Stimulated activated CD8-positive, alpha-beta memory T cell treated with anti-CD3 and anti-CD28 coated beads, Interleukin-7, amount 100 ng/mL, for 1 hour (primary cell): ENCODE data around the gene MANSC1.
A peak's percentile ranks its signal among the peaks of the same experiment; 100 is the strongest.

Experiments used
- DNase-seq, 2 donors: peaks; one replicate each; pipeline ENCODE4 v3.0.0-alpha.2; 2020; ENCODE audit warnings: low read depth in 2 of 2

MANSC1 gene

DNA sequence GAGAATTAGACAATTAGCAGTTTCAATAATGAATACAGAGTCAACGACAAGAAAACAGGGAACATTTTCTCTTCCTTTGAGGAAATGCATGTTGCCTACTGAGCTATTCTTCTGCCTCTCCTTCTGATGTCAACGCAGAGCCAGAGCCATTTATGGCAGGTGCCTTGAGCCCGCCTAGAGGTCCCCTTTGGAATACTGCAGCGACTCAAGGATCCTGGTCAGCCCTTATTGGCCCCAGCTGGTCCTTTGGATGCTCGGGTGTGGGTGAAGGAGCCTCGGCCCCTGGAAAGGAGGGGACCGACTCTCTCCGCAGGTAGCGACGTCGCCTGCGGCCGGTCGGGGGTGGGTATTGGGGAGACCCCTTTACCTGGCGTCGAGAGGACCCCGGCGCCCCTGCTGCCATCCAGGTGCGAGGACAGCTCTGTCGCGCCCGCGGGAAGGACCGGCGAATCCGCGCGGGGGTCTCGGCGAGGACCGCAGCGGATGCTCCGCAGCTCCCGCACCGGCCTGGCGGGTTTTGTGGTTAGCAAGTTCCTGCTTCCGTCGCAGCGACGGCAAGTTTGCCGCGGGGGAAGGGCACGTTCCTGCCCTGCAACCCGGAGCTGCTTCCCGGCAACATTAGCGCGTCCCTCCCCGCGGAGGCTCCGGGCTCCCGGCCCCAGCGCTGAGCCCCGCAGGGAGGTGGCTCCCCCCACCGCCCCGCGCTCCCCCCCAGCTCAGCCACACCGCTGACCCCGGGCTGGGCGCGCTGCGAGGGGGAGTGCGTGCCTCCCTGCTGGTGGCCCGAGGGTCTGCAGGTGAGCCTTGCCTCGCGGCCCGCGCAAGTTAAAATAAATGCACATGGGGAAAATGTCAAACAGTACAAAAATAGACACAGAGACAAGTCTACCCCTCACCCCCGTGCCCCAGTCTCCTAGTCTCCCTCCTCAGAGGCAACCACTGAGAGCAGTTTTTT is at the start of gene MANSC1:
TSS of gene MANSC1 (minus strand) at position 532 of the 955 bp plus-strand sequence. CDS start 6,928 bp downstream, outside the sequence.
- DNase-seq: peak in 1 of 2 donors; percentile 2

DNA sequence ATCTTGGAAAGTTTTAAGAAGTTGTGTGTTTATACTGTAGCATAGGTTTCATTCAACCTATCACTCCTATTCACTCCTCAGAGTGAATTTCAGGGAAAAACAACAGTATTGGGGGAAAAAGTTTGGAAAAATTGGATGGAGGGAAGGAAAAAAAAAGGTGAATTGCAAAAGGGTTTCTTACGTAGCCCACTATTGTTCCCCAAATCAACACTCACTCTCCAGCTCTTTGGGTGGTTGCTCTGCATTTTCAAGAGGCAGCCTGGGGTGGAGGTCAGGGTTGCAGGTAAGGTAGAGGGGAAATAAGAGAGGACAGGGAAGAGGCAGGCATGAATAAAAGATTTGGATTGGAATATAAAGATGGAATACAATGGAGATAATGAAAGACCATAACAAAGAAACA is 49.1 kb upstream of the MANSC1 start:
- no peak for DNase-seq

DNA sequence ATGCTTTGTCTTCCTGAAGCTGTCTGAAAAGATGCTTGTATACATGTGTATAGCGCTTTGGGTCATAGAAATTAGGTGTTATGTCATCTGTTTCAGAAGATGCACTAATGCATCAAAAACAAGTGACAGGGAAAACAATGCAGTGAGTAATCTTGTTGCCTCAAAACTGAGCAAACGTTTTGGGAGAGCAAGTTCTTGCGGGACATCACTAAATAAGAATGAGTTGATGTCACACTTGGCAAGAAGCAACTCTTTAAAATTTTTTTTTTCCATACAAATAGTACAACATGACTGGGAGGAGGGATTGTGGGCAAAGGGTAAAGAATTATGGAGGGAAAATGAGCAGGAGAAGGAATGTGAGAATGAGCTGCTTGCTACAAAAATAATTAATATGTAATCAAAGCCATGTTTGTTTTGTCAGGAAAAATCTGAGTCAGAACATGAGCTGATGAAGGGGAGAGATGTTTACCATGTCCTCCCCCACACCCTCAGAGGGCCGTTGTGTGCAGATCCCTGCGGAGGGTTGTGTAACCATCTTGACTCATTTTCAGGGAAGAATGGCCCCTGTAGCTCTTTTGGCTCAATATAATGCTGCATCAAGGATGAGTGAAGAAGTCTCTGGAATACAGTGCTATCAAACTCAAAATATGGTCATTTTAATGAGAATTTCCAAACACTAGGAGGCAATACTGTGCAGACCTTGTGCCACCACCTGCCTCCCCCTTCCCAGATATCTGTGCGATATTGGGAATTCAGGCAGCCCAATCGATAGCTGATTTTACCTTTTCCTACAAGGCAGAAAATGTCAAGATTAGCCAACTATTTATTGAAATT is 48.2 kb upstream of the MANSC1 start:
- DNase-seq: no peak

DNA sequence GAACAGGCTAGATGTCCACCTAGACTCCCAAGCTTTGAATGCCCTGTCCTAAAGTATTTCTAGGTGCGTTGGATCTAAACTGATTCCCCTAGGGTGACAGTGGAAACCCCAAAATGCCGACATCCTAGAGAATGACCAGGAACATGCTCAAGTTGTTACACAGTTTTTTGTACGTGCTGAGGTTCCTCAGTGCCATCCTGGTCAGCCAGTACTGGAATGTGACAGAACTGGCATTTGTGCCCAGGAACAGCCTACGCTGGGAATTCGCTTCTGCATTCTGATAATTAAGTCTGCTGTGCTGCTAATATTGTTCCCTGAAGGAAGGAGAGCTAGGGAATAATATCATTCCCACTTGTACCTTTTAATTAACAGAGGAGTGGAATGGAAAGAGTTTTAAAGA is 47.1 kb upstream of the MANSC1 start:
- DNase-seq: no peak

DNA sequence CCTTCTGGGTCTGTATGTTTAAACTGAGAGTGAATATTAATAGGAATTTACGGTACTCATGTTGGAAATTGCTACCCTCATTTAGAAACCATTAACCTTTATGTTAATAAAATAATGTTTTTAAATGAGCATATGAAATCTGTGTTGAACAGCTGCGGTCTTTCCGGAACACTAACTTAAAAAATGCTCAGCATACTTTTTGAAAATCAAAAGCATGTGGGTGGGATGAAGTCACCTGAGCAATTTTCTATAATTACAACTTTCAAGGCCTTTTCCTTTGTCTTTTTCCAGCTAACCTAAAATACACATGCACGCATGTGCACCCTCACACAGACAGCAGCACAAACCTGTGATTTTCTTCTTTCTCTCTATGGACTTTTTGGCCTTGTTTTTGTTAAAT is 46.7 kb upstream of the MANSC1 start:
- DNase-seq: no peak

DNA sequence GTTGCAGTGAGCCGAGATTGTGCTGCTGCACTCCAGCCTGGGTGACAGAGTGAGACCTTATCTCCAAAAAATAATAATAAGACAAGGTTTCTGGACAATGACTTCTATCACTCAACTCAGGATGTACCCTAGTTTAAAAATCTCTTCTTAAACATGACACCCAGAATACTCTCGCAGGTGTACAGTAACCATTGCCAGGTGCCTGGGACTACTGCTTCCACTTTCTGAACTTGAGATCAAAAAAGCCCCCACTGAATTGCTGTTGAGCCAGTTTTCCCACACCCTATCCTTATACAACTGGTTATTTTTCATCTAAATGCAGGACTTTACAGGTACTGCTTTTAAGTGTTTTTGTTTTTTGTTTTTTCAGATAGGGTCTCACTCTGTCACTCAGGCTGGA is 43.1 kb upstream of the MANSC1 start:
- no peak for DNase-seq

DNA sequence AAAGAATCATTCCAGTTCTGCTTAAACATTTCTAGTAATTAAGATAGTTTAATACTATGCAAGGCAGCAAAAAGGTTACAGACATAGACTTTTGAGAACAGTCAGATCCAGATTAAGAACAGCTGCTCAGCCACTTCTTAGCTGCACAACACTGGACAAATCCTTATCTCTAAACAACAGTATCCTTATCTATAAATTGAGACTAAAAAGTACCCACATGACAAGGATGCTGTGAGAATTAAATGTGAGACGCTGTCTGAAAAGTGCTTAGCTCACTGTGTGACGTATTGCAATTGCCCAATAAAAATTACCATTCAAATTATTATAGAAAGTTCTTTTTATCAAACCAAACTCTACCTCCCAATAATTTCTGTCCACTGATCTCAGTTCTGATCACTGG is 42.4 kb upstream of the MANSC1 start:
- no peak for DNase-seq

DNA sequence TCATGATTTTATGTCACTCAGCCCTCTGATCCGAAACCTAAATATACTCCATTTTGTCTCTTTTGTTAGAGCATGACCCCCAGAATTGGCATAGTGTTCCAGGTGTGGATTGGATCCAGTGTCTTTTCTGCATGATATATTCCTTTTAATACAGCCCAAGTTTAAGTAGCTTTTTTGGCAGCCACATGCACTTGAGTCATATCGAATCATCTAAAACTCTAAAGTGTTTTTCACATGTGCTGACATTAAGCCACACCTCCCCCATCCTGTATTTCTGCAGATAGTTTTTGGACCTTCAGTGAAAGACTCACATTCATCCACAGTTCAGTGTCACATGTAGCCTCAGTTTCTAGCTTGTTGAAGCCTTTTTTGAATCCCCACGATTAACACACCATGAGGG is 37.5 kb upstream of the MANSC1 start:
- no peak for DNase-seq

DNA sequence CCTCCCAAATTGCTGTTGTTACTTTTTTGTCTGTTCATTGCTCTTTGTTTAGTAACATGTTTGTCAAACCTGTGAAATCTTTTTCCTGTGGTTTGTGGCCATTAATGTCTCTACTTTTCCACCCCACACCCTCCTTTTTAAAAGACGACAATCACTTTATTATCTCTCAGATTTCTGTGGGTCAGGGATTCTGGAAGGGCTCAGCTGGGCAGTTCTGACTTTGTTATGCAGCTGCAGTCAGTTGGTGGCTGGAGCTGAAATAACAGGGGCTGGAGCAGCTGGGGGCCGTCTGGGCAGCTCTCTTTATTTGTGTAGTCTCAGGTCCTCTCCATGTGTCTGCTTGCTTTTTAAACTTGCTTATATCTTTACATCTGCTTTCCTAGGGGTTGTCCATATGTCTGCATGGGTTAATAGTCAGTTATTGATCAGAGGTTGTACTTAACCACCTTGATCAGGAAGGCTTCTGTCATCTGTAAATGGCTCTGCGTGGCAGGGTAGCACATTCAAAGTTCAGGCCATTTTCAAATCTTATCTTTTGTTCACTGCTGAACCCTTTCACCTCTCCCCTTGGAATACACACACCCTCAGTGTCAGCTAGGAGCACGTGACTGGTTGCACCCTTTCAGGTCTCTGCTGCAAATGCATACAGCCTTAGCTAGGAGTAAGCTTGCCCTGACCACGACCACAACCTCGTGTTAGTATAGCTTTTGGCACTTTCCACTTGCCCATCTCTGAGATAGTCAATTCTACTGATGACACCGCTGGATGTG is 34.7 kb upstream of the MANSC1 start:
- DNase-seq: peak in 1 of 2 donors; percentile 27

DNA sequence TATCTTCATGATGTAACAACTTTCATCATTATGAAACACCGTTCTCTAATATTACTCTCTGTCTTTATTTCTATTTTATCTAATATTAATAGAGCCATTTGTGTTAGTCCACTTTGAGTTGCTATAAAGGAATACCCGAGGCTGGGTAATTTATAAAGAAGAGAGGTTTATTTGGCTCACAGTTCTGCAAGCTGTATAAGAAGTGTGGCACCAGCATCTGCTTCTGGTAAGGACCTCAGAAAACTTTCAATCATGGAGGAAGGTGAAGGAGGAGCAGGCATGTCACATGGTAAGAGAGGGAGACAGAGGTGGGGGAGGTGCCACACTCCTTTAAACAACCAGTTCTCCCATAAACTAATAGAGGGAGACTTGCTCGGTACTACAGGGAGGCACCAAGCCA is 31.9 kb upstream of the MANSC1 start:
- no peak for DNase-seq

DNA sequence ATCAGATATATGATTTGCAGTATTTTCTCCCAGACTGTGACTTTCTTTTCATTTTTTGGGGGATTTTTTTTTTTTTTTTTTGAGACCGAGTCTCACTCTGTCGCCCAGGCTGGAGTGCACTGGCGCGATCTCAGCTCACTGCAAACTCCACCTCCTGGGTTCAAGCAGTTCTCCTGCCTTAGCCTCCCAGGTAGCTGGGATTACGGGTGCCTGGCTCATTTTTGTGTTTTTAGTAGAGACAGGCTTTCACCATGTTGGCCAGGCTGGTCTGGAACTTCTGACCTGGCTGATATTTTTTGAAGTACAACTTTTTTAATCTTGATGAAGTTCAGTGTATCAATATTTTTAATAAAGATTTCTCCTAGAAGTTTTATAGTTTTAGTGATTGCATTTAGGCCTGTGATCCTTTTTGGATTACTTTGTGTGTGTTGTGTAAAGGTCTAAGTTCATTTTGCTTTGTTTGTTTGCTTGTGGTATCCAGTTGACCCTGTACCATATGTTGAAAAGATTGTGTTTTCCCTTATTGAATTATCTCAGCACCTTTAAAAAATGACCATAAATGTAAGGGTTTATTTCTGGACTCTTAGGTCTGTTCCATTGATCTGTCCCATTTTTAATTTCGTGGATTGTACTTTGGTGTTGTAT is 31.0 kb upstream of the MANSC1 start:
- no peak for DNase-seq

DNA sequence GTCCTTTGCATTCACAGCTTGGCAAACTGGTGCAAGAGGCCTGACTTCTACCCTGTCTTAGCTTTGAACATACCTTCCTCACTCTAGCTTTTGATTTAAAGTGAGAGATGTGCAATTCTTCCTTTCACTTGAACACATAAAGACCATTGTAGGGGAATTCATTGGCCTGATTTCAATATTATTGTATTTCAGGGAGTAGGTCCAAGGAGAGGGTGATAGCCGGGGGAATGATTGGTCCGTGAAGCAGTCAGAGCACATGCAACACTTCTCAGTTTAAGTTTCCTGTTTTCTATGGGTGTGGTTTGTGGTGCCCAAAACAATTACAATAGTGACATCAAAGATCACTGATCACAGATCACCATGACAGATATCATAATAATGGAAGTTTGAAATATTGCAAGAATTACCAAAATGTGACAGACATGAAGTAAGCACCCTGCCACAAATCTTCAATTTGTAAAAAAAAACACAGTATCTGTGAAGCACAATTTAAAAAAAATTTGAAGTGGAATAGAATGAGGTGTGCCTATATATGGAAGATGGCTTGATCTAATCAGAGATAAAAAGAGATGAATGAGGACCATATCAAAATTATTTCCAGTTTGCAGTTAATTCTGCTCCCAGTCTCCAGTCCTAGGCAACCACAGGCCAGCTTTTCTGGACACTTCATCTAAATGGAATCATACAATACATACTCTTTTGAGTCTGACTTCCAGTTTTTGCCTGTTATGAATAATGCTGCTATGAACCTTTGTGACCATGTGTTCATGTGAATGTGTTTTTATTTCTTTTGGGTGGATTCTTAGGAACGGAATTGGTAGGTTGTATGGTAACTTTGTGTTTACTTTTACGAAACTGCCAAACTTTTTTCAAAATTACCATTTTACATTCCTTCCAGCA is 30.0 kb upstream of the MANSC1 start:
- no peak for DNase-seq

DNA sequence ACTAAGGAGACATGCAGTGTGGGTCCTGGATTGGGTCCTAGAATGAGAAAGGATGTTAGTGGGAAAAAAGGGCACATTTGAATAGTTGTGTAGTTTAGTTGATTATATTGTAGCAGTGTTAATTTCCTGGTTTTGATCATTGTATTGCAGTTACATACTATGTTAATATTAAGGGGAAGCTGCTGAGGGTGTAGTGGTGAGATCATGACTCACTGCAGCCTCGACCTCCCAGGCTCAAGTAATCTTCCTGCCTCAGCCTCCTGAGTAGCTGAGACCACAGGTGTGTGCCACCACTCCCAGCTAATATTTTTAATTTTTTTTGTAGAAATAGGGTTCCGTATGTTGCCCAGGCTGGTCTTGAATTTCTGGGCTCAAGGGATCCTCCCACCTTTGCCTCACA is 28.6 kb upstream of the MANSC1 start:
- no peak for DNase-seq

DNA sequence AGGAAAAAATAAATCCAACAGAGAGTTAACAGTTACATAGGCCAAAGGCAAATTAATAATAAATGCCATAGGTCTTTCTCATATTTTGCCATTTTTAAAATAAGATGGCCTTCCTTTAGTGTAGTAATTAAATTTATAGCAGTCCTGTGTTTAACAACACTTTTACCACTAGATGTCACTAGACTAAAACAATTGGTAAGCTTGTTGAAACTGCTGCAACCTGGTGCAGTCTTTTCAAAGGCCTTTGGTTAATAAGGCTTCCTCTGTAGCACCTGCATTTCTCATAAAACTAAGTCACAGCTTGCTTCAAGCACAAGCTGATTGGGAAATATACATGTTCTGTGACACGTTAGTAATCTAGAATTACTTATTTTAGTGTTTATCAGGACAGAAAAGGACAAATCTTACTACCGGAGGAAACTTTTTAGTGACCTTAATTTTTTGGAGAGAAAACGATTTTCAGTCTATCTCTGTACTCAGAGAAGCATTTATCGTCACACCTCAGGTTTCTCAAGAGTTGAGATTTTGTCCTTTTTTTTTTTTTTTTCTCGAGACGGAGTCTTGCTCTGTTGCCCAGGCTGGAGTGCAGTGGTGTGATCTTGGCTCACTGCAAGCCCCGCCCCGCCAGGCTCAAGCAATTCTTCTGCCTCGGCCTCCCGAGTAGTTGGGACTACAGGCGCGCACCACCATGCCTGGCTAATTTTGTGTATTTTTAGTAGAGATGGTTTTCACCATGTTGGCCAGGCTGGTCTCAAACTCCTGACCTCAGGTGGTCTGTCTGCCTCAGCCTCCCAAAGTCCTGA is 26.8 kb upstream of the MANSC1 start:
- no peak for DNase-seq

DNA sequence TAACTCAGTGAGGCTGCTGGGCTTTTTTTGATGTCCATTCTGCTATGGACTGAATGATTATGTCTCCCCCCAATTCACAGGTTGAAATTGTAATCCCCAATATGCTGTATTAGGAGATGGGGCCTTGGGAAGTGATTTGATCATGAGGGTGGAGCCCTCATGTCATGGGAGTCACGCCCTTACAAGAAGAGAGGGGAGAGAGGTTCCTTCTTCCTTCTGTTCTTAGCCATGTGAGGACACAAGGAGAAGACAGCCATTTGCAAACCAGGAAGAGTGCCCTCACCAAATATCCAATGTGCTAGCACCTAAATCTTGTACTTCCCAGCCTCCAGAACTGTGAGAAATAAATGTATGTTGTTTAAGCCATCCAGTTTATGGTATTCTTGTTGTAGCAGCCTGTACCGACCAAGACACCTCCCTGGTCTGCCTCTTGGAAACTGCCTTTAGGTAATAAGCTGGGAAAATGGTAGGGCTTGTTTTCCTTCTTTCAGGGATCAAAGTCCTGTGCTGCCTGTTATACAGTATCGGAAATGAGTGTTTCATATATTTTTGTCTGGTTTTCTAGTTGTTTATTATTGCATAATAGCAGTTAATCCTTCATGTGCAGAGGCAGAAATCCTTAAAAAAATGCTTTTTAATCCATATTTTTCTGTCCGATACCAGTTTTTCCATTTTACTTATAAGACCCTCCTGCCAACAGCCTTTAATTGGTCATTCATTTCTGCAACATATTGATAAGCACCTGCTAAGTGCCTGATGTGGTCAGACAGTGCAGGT is 23.1 kb upstream of the MANSC1 start:
- no peak for DNase-seq

DNA sequence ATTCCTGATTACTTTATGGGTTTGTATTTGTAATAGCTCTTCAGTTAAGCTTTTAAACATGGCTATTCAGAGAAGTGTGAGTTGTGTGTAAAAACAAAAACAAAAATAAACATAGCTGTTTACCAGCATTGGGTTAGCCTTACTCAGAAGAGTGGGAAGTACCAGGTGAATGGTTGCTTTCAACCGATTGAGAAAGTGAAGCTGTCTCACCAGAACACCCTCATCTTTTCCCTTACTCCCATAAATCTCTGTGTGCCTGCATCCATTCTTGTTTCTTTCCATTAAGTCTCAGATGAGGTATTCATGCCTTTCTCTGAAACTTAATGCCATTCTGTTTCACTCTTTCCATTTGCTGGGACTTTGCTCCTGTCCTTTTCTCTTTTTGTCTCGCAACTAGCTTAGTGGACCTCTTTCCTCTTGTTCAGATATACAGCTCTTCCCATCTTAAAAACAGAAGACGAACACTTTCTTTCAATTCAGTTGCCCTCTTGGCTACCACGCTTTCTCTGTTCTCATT is 17.5 kb upstream of the MANSC1 start:
- DNase-seq: no peak

DNA sequence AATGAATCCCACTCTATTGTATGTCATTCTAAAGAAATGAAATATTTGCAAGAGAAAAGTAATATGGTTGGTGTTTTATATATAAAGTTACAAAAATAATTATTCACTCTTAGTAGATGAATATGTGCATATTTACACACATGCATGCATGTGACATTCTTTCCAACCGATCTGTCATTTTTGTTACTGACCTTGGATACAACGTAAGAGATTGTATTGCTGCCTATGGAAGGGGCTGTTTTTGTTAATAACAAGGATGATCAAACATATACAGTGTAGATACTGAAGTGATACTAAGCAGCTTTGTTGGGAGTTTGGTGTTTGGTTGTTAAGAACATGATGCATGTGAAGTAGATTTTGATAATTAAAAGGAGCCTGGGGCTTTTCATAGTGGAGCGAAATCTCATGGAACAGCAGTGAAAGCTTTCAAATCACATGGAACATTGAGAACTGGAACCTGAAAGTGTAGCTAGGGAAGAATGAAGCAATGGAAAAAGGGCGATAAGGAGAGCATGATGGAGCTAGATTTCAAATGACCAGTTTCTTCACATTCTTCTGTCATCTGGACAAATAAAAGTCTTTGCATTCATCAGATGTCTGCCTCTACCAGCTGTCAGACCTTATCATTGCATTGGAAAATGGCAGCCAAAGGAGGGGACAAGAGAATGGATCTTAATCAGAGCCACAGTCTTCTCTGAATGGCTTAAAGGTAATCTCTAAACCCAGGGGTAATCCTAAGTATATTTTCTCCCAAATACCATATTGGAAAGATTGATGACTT is 16.8 kb upstream of the MANSC1 start:
- no peak for DNase-seq

DNA sequence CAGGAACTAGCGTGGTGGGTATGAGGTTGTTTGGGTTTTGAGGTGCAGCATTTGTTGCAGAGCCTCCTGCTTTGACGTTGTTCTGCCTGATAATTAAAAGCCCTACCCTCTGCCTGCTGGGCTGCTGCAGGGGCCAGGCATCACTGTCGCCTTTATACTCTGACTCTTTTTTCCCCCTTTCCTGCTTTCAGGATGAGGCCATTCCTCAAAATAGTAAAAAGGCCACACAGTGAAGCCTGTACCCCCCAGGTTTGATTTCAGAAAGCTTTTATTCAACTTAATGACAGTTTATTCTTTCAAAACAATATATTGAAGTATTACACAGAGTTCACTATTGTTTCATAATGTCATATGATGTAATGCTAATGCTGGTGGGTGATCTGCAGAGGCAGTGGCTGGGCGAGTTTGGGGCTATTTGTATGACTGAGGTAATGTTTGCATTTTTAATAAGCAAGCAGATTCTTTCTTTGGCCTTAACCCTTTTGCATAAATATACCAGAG is 15.9 kb upstream of the MANSC1 start:
- no peak for DNase-seq
